Activated CD8-positive, alpha-beta memory T cell treated with anti-CD3 and anti-CD28 coated beads, Interleukin-2, amount 50 U/mL, for 24 hours (primary cell): ENCODE results near the gene FASTKD3.
"Not testable (repeated sequence)": the region's sequence is repeated elsewhere in the genome, so short reads cannot be mapped to it uniquely, and the experiment has no call there.

Experiments used
- DNase-seq: peaks from one replicate; pipeline ENCODE4 v3.0.0-alpha.2; 2020; ENCODE audit errors: extremely low read depth

FASTKD3 gene, protein sequence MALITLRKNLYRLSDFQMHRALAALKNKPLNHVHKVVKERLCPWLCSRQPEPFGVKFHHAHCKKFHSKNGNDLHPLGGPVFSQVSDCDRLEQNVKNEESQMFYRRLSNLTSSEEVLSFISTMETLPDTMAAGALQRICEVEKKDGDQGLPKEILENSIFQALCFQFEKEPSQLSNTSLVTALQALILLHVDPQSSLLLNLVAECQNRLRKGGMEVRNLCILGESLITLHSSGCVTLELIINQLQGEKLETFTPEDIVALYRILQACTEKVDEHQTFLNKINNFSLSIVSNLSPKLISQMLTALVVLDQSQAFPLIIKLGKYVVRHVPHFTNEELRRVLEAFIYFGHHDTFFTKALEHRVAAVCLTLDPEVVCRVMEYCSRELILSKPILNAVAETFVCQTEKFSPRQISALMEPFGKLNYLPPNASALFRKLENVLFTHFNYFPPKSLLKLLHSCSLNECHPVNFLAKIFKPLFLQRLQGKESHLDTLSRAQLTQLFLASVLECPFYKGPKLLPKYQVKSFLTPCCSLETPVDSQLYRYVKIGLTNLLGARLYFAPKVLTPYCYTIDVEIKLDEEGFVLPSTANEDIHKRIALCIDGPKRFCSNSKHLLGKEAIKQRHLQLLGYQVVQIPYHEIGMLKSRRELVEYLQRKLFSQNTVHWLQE

DNA sequence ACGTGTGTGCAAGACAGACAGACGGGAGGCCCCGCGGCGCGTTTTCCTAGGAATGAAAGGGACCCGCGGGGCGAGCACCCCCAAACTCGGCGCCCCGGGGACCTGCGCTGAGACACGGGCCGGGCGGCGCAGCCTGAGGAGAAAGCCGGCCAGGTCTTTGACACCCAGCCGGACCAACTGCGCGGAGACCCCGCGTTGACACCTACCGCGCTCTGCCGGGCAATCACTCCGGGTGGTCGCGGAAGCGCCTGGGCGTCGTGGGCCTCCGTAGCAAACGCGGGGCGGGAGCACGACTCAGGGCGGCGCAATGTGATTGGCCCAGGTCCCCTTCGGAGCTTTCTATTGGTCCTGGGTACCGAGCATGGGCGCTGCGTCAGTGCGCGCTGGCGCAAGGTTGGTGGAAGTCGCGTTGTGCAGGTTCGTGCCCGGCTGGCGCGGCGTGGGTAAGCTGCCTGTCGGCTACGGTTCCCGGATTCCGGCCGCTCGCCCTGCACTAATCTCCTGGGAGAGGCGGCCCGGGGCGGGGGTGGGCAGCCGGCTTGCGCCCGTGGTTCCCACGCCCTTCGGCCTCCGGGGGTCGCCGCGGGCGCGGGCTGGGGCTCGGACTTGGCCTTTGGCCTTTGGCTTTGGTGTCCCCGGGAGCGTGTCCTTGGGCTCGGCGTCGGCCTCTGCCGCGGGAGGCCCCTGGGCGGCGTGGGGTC is at the start of gene FASTKD3, which contains the start of gene MTRR:
Gene FASTKD3, minus strand, starts transcription at position 259 of the 701 bp plus-strand sequence. CDS start 948 bp downstream, outside the sequence.
Gene MTRR, plus strand, starts transcription at position 376 of the 701 bp plus-strand sequence. CDS start 1,647 bp downstream, outside the sequence.
- DNase-seq = peak; percentile 75

DNA sequence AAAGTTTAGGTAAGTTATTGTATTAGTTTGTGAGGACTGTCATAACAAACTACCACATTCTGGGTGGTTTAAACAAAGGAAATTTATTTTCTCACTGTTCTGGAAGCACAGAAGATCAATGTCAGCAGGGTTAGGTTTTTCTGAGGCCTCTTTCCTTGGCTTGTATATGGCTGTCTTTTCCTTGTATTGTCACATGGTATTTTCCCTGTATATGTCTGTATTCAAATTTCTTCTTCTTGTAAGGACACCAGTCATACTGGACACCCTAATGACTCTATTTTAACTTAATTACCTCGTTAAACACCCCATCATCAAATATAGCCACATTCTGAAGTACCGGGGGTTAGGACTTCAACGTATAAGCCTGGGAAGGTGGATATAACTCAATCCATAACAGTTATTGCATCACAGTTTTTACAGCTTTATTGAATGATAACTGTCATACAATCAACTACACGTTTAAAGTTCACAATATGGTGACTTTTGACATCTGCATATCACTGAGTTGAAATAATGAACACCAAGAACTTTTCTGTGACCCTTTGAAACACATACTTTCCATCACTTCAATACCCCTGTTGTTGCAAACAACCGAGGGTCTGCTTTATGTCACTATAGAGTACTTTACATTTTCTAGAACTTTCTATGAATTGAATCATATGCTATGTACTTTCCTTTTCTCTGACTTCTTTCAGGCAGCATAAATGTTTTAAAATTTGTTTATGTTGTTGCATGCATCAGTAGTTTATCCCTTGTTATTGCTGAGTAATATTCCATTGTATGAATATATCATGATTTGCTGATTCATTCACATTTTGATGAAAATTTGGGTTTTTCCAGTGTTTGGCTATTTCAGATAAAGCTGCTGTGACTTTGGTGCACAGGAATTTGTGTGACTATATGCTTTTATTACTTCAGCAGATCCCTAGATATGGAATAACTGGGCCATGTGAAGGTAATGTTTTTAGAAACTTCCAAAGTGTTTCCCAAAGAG is 48.6 kb upstream of the FASTKD3 start:
- no peak for DNase-seq

DNA sequence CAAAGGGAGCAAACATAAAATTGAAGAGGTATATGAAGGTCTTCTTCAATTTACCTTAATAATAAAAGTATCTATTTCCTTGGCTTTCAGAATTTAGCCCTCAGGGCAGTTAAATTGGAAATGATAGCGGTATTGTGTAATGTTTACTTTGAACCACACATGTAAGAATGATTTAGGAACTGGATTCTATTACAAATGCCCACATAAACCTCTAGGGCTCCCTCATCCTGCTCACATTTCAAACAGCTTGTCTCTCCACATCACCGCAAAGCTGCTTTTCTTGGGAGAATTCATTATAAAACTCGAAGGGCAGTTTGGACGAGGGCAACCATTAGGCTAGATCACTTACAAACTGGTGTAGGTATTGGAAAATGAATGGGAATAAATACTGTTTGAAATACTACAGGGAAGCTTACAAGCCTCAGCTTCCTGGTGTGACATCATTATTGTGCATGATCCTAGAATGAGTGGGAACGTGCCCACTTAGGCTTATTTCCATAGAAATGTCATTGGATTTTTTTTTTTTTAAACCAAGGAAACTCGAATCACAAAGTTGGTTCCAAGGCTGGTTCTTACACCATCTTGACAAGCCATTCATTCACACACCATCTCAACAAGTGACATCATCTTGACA is 47.5 kb upstream of the FASTKD3 start:
- DNase-seq = no peak

DNA sequence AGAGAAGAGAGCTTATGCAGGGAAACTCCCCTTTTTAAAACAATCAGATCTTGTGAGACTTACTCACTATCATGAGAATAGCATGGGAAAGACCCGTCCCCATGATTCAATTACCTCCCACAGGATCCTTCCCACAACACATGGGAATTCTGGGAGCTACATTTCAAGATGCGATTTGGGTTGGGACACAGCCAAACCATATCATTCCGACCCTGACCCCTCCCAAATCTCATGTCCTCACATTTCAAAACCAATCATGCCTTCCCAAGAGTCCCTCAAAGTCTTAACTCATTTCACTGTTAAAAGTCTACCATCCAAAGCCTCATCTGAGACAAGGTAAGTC is 42.6 kb upstream of the FASTKD3 start:
- not testable (repeated sequence) for DNase-seq

DNA sequence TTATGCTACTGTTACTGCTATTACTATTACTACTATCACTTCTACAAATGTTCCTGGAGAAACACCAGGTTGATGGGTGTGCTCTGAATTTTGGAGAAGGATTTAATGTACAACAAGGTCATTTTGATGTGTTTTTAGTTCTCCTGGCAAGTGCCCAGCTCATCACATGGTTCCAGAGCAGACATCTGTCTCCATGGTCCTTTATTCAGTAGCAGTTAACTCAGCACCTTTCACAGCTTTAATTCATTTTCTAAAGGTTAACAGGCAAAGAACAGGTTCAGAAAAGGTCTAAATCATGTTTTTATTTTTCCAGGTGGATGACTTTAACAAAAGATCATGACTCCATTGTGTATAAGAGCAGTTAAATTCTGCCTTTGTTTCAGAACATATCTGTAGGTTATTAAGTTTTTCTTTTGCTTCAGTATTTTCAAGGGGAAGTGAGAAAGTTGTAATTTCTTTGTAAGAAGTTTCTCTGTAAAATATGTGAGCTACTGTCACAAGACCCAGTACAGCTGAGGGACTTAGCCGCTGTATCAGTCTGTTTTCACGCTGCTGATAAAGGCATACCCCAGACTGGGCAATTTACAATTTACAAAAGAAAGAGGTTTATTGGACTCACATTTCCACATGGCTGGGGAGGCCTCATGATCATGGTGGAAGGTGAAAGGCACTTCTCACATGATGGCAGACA is 42.1 kb upstream of the FASTKD3 start:
- no peak for DNase-seq

DNA sequence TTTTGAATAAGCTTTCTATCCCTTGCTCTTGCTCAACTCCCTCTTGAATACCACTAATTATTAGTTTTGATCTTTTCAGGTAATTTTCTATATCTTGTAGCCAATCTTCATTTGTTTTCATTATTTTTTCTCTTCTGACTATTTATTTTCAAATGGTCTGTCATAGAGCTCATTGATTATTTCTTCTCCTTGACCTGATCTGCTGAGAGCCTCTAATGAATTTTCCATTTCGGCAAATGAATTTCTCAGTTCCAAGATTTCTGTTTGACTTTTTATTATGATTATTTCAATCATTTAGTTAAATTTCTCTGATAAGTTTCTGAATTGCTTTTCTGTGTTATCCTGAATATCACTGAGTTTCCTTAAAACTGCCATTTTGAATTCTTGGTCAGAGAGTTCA is 39.5 kb upstream of the FASTKD3 start:
- no peak for DNase-seq

DNA sequence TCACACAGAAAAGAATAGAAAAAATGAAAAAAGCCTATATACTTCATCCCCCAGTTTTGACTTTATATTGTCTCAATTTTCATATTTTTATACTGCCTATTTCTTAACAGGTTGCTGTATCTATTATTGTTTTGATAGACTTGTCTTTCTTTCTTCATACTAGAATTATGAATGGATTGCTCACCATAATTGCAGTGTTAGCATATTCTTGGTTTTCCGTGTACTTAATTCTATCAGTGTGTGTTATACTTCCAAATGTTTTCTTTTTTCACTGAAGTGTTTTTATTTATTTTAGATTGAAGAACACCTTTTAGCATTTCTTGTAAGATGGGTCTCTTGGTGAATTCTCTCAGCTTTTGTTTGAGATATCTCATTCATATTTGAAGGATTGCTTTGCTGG is 38.8 kb upstream of the FASTKD3 start:
- DNase-seq = no peak

DNA sequence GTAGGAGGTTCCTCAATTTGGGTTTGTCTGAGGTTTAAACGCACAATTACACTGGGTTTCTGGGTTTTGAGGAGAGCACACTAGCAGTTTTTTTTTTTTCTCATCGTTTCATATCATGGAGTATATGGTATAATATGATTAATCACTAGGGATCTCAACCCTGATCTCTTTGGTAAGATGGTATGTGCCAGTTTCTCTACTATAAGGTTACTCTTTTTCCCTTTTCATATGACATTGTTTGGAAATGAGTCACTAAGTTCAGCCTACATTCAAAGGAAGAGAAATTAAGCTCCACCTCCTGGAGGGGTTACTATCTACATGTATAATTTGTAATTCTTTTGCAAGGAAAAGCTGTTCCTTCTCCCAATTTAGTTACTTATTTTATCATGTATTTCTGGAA is 35.3 kb upstream of the FASTKD3 start:
- DNase-seq = no peak

DNA sequence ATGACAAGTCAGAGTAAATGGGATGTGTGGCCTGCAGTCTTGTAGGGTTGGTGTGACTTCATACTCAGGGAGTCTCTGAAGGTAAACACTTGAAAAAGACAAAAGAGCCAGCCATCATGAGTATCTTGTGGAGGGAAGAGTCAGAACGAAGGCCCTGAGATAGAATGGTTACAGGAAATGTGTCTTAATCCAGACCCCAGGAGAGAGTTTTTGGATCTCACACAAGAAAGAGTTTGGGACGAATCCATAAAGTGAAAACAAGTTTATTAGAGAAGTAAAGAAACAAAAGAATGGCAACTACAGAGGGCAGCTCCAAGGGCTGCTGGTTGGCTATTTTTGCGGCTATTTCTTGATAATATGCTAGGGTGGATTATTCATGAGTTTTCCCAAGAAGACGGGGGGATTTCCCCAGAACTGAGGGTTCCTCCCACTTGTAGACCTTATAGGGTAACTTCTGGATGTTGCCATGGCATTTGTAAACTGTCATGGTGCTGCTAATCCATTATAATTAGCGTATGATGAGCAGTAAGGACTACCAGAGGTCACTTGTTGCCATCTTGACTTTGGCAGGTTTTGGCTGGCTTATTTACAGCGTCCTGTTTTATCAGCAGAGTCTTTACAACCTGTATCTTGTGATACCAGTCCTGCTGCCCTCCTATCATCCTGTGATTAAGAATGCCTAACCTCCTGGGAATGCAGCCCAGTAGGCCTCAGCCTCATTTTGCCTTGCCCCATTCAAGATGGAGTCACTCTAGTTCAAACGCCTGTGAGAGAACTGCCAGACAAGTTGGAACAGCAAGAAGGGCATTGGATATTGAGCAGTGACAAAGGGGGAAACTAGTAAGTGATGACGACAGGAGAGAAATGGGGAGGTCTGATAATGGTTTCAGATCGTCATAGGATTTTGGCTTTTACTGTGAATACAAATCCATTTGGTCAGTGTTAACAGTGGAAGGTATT is 34.1 kb upstream of the FASTKD3 start:
- no peak for DNase-seq

DNA sequence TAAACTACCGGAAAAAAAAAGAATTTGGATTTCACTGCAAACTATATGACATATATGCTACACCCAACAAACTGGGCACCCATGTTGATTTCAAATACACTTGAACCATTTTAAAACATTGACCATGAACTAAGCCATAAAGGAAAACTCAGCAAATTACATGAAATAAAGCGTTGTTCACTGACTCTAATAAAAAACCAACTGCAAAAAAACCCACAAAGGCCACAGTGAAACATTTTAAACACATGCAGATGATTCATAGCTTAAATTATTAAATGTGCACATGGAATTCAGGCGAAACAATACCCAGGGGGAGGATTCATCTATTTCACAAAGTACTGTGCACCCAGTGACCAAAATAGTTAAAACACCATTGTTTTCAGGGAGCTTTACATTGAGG is 33.4 kb upstream of the FASTKD3 start:
- DNase-seq = no peak

DNA sequence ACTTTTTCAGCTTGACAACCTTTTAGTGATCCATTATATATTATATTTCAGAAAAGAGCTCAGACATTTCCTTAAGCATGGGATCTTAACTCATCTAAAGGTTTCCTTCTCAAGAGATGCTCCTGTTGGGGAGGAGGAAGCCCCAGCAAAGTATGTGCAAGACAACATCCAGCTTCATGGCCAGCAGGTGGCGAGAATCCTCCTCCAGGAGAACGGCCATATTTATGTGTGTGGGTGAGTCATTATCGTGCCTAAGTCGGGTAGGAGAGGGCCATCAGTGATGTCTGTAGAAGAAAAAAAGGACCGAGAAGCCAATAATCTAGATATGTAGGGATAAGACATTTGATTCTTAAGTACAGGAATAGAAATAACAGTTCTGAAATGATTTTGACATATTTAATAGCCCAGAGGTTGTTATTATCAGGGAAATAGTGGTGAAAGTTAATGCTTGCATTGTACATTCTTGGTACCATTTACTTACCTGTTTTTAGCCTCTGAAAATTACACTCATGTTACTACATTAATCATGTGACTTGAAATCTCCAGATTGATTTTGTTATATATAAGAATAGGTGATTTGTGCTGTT is 28.3 kb upstream of the FASTKD3 start:
- DNase-seq = no peak

DNA sequence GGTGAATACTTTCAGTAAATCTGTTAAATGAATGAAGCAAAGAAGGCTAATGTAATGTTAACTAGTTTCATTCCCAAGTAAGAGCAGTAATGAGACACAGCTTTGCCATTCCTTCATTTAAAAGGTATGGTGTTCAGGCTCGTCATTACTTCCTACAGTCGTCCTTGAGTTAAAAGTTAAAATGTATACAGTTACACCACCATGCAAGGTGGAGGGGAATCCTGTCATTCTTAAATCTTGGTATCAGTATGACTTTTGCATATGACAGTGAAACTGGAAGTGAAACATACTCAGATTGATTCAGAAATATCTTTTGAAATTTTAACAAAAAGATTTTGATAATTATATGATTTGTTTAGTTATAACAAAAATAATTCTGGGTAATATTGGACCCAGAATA is 26.0 kb upstream of the FASTKD3 start:
- no peak for DNase-seq

DNA sequence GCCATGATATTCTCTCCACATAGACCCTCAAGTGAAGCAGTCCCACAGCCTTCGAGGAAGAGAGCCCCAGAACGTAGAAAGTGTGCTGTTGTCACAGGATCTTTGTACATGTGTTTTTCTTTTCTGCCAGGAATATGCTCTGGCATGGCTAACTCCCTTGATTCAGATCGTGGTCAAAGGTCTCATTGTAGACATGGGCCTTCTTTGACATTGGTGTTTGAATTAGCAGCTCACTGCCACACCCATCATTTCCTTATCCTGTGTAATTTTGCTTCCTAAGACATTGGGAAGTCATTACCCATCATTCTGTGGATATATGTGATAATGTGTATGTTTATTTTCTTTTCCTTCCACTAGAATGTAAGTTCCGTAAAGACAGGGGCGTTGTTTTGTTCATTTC is 25.6 kb upstream of the FASTKD3 start:
- no peak for DNase-seq

DNA sequence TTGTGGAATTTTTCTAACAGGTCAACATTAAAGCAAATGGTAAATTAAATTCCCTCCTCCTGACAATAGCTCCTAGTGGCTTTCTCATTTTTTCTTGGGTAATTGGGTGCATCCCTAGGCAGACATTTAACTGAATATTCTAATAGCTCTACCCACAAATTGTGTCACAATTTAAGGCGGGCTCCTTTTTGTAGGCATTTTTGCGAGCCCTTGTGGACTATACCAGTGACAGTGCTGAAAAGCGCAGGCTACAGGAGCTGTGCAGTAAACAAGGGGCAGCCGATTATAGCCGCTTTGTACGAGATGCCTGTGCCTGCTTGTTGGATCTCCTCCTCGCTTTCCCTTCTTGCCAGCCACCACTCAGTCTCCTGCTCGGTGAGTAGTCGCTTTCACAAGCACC is 20.1 kb upstream of the FASTKD3 start:
- DNase-seq = no peak

DNA sequence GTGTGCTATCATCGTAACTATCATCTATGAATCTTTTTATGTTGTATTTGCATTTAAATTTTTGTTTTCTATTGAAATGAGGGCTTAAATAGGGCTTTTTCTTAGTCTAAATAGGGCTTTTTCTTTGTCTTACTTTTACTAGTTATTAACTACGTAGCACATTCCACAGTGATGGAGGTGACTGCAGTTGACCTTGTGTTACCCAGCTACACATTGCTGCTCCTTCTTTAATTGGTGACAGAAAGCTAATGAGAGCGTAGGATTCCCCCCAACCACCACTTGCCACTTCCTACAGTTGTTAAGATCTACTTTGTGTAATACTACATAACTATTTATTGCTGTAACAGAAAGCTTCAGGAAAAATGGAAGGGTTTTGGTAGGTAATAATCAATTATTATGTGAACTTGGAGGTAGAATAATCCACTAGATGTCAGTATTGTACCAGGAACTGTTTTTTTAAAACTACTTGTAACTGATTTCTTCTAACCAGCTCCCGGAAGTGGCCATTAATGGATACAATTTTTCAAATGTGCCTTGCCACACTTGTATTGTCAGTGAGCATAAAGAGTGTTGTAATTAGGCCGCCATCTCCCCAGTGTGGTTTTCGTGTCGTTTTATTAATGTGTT is 18.1 kb upstream of the FASTKD3 start:
- DNase-seq = no peak

DNA sequence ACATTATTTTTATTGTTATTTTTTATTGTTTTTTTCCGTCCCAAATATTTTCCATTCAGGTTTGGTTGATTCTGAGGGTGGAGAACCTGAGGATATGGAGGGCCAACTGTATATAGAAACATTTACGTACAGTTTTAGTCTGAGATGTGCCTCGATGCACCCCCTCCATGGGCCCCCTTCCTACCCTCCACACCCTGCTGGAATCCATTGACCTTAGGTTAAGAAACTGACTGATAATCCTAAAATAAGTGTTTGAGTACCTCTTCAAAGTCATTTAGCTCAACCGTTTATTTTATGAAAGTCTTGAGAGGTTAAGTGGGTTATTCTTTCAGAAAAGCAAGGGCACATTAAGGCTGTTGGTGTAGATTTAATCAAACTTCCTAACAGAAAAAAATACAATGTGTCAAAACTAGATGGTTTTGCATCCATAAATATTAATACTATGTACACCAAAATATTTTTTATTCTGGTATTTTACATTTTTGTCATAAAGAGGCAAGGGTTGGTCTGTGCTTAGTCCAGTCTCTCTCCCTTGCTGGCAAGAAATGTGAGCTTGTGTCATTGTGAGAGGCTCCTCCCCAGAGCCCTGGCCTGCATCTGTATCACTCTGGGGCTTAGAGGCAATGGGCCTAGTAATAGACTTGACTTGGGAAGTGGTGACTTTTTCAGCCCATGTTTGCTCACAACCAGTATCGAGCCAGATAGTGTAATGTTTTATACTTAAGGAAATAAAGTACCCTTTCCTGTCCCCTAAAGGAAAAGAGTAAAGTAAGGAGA is 15.8 kb upstream of the FASTKD3 start:
- no peak for DNase-seq

DNA sequence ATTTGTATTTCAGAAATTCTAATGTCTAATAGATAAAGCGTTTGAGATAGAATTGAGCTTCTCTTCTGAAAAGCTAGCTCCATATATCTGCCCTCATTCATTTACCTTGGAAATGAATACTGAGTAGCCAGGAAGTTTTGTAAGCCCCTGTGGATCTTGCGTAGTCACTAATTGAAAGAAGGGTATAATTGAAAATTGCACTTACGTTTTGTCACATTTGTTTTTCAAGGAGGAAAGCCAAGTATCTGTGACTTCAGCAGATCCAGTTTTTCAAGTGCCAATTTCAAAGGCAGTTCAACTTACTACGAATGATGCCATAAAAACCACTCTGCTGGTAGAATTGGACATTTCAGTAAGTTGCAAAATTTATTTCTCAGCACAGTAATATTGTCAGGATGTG is 14.1 kb upstream of the FASTKD3 start:
- no peak for DNase-seq

DNA sequence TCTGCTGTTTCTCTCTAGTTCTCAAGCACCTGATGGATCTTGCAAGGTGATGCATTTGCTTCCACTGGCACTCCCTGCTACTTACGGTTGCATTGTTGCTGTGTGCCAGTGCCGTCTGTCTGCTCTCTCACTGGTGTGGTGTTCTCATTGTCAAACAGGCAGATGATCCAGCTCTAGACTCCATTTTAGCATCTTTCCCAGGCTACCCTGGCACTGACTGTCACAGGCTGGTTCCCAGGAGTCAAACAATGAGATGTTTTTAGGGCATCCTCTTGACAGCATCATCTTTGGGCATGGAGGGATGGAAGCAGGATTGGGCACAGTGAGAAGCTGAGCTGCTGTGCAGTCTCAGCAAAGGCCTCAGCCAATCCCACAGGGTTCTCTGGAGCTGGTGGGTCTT is 13.0 kb upstream of the FASTKD3 start:
- DNase-seq = no peak
